ENCODE data around the gene CRLF2. TPM values are rescaled to one million over a fixed set of nuclear protein-coding genes. Genes with fewer than 3 reads are reported as not detected.
"Not testable (repeated sequence)": the region's sequence is repeated elsewhere in the genome, so short reads cannot be mapped to it uniquely, and the experiment has no call there.

The CRLF2 gene
- total RNA-seq, 3 donors from 2014 or later (not counting 1 experiment from before 2014, with no cell fraction given): 1.3 TPM; not detected in 2

DNA sequence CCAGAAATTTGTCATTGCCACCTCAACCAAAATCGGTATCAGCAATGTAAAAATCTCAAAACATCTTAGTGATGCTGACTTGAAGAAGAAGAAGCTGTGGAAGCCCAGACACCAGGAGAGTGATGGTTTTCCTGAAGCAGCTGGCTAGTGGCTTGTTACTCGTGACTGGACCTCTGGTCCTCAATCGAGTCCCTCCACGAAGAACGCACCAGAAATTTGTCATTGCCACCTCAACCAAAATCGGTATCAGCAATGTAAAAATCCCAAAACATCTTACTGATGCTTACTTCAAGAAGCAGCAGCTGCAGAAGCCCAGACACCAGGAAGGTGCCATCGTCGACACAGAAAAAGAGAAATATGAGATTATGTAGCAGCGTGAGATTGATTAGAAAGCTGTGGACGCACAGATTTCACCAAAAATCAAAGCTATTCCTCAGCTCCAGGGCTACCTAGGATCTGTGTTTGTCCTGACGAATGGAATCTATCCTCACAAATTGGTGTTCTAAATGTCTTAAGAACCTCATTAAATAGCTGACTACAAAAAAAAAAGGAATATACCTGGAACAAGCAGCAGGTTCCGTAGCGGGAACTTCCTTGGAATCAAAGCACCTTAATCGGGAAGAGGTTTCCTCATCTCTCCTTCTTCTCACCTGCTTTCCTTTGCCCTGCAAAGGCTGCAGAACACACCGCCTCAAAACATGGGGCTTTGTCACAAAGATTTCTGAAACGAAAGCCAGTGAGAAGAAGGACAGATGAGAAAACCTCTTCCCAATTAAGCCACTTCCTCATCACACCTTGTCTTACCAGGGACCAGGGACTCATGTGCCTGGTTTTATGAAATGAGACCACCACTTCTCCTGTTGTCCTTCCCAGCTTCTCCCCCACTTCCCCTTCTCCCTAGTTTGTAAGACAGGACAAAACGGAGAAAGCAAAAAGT lies 37.6 kb downstream of the CRLF2 start:
- H3K27ac ChIP-seq (ENCODE audit: low read length); H3K36me3 Mint-ChIP-seq; intact Hi-C loops (cut with micrococcal nuclease); DNase-seq; H3K9me3 ChIP-seq (ENCODE audit: control insufficient read depth, insufficient read depth, low read length); H3K4me1 Mint-ChIP-seq; H3K9me3 Mint-ChIP-seq; H3K36me3 ChIP-seq (ENCODE audit: control insufficient read depth, insufficient read depth, low read length); H3K27me3 ChIP-seq (ENCODE audit: control insufficient read depth, insufficient read depth, low read length); H3K27me3 Mint-ChIP-seq (ENCODE audit: low read depth in 2 of 2); H3K27ac Mint-ChIP-seq; H3K4me3 ChIP-seq (ENCODE audit: low read length); ATAC-seq; H3K4me1 ChIP-seq (ENCODE audit: control insufficient read depth, insufficient read depth, low read length); H3K4me3 Mint-ChIP-seq: not testable (repeated sequence)
- WGBS (ENCODE audit: insufficient coverage): 91% methylated on average over 10 of the region's 17 CpGs

DNA sequence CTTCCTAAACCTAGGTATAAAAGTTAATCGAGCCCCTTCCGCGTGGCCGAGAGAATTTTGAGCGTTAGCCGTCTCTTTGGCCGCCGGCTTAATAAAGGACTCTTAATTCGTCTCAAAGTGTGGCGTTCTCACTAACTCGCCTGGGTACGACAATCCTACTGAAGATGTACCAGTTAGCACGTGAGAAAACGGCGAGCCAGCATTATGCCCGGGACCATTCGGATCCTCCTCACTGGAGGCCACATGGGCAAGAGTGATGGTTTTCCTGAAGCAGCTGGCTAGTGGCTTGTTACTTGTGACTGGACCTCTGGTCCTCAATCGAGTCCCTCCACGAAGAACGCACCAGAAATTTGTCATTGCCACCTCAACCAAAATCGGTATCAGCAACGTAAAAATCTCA lies 39.0 kb downstream of the CRLF2 start:
- H3K27ac ChIP-seq (ENCODE audit: low read length); H3K4me3 ChIP-seq (ENCODE audit: low read length); H3K27ac Mint-ChIP-seq; intact Hi-C loops (cut with micrococcal nuclease); H3K36me3 ChIP-seq (ENCODE audit: control insufficient read depth, insufficient read depth, low read length); H3K4me1 ChIP-seq (ENCODE audit: control insufficient read depth, insufficient read depth, low read length); DNase-seq; H3K27me3 ChIP-seq (ENCODE audit: control insufficient read depth, insufficient read depth, low read length); H3K4me3 Mint-ChIP-seq; H3K36me3 Mint-ChIP-seq; H3K4me1 Mint-ChIP-seq; H3K9me3 ChIP-seq (ENCODE audit: control insufficient read depth, insufficient read depth, low read length); H3K27me3 Mint-ChIP-seq (ENCODE audit: low read depth in 2 of 2); H3K9me3 Mint-ChIP-seq; ATAC-seq: not testable (repeated sequence)
- 81% methylated on average over 19 of the region's 22 CpGs for WGBS (ENCODE audit: insufficient coverage)

DNA sequence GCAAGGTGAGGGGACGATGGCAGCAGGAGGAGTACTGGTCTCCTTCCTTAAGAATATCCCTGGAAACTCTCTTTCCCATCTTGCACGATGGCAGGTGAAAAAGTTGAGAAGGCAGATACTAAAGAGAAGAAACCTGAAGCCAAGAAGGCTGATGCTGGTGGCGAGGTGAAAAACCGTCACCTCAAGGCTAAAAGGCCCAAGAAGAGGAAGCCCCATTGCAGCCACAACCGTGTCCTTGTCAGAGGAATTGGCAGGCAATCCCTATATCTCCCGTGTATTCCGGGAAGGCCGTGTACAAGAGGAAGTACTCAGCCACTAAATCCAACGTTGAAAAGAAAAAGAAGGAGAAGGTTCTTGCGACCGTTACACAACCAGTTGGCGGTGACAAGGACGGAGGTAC lies 40.0 kb downstream of the CRLF2 start:
- H3K4me3 Mint-ChIP-seq: no peak overlapping the region

DNA sequence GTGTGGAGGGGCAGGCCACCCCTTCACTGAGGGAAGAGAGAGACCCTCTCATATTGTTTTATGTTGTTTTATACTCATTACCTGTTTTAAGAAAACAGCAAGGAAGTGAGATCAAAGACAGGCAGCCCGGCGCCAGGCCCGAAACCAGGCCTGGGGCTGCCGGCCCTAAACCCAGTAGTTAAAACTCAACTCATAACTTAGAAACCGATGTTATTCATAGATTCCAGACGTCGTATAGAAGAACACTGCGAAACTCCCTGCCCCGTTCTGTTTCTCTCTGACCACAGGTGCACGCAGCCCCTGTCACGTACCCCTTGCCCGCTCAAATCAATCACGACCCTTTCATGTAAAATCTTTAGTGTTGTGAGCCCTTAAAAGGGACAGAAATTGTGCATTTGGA lies 40.5 kb downstream of the CRLF2 start:
- H3K9me3 ChIP-seq (ENCODE audit: control insufficient read depth, insufficient read depth, low read length); H3K27ac Mint-ChIP-seq; H3K27me3 Mint-ChIP-seq (ENCODE audit: low read depth in 2 of 2); H3K36me3 ChIP-seq (ENCODE audit: control insufficient read depth, insufficient read depth, low read length); ATAC-seq; H3K4me1 ChIP-seq (ENCODE audit: control insufficient read depth, insufficient read depth, low read length); H3K36me3 Mint-ChIP-seq; H3K9me3 Mint-ChIP-seq; intact Hi-C loops (cut with micrococcal nuclease); H3K4me3 Mint-ChIP-seq; DNase-seq; H3K4me3 ChIP-seq (ENCODE audit: low read length); H3K27ac ChIP-seq (ENCODE audit: low read length); H3K4me1 Mint-ChIP-seq; H3K27me3 ChIP-seq (ENCODE audit: control insufficient read depth, insufficient read depth, low read length): not testable (repeated sequence)
- WGBS (ENCODE audit: insufficient coverage): 80% methylated on average over 13 of the region's 13 CpGs

More for the DNA sequence above, 40.0 kb downstream of the CRLF2 start:
- Histone ChIP-seq H3K36me3 (ENCODE audit: control insufficient read depth, insufficient read depth, low read length) (no peaks in the 10 kb centered on the region), H3K4me1 (ENCODE audit: control insufficient read depth, insufficient read depth, low read length) (no peaks in the 10 kb centered on the region), H3K4me3 (ENCODE audit: low read length) (no peak overlapping the region), H3K27ac (ENCODE audit: low read length) (no peak overlapping the region), H3K27me3 (ENCODE audit: control insufficient read depth, insufficient read depth, low read length) (no peaks in the 10 kb centered on the region), H3K9me3 (ENCODE audit: control insufficient read depth, insufficient read depth, low read length) (no peaks in the 10 kb centered on the region)
- TF ChIP-seq, protein P1, sequence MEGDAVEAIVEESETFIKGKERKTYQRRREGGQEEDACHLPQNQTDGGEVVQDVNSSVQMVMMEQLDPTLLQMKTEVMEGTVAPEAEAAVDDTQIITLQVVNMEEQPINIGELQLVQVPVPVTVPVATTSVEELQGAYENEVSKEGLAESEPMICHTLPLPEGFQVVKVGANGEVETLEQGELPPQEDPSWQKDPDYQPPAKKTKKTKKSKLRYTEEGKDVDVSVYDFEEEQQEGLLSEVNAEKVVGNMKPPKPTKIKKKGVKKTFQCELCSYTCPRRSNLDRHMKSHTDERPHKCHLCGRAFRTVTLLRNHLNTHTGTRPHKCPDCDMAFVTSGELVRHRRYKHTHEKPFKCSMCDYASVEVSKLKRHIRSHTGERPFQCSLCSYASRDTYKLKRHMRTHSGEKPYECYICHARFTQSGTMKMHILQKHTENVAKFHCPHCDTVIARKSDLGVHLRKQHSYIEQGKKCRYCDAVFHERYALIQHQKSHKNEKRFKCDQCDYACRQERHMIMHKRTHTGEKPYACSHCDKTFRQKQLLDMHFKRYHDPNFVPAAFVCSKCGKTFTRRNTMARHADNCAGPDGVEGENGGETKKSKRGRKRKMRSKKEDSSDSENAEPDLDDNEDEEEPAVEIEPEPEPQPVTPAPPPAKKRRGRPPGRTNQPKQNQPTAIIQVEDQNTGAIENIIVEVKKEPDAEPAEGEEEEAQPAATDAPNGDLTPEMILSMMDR (IDR thresholded peaks at IDR 0.05): no peak
- Mint-ChIP-seq H3K27me3 (ENCODE audit: low read depth in 2 of 2) (no peaks in the 10 kb centered on the region), H3K27ac (no peak overlapping the region), H3K4me1 (peaks cover under 1% of the 10 kb centered on the region in 2 donors), H3K9me3 (no peaks in the 10 kb centered on the region), H3K36me3 (no peaks in the 10 kb centered on the region)
- DNase-seq (no peak), ATAC-seq (no peak)
- 73% methylated on average over 12 of the region's 13 CpGs for WGBS (ENCODE audit: insufficient coverage)
- intact Hi-C loops (cut with micrococcal nuclease): no loop called here

DNA sequence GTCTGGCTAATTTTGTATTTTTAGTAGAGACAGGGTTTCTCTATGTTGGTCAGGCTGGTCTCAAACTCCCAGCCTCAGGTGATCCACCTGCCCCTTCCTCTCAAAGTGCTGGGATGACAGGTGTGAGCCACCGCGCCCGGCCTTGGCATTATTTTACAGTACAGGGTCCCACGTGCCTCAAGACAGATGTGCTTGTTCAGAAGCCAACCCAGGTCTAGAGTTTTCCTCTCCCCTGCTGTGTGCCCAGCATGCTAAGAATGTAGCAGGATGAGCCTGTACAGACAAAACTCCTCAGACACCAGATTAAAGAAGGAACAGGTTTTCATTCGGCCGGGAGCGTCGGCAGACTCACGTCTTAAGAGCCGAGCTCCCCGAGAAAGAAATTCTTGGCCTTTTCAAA lies 42.2 kb downstream of the CRLF2 start:
- Mint-ChIP-seq H3K4me3 (no peak overlapping the region), H3K27me3 (ENCODE audit: low read depth in 2 of 2) (no peaks in the 10 kb centered on the region), H3K27ac (no peak overlapping the region), H3K36me3 (no peaks in the 10 kb centered on the region), H3K4me1 (peaks cover 4 to 5% of the 10 kb centered on the region in 2 donors), H3K9me3 (no peaks in the 10 kb centered on the region)
- no peaks in the 10 kb centered on the region for H3K36me3 ChIP-seq (ENCODE audit: control insufficient read depth, insufficient read depth, low read length)
- WGBS (ENCODE audit: insufficient coverage): 95% methylated on average over 11 of the region's 11 CpGs
- TF ChIP-seq, protein P1 (IDR thresholded peaks at IDR 0.05): no peak
- H3K9me3 ChIP-seq (ENCODE audit: control insufficient read depth, insufficient read depth, low read length): no peaks in the 10 kb centered on the region
- no peak overlapping the region for H3K27ac ChIP-seq (ENCODE audit: low read length)
- intact Hi-C loops (cut with micrococcal nuclease): no loop called here
- ATAC-seq (no peak), DNase-seq (no peak)
- no peaks in the 10 kb centered on the region for H3K27me3 ChIP-seq (ENCODE audit: control insufficient read depth, insufficient read depth, low read length)
- H3K4me1 ChIP-seq (ENCODE audit: control insufficient read depth, insufficient read depth, low read length): no peaks in the 10 kb centered on the region
- no peak overlapping the region for H3K4me3 ChIP-seq (ENCODE audit: low read length)
